ENCODE data around the gene DHX58. TPM values are rescaled to one million over a fixed set of nuclear protein-coding genes. Genes with fewer than 3 reads are reported as not detected.

The DHX58 gene
- total RNA-seq, 1 donor from 2014 or later: 4.6 TPM

GRCh38 chr17:42114118-42114517, 1.6 kb upstream of the DHX58 start:
- no peak overlapping the region for H3K4me3 ChIP-seq (ENCODE audit: low read depth, low read length)
- TF ChIP-seq CTCF (conservative IDR thresholded peaks at IDR 0.05; ENCODE audit: low read depth, low read length): no peak

GRCh38 chr17:42113293-42114069, 967 bp upstream of the DHX58 start:
- TF ChIP-seq CTCF (conservative IDR thresholded peaks at IDR 0.05; ENCODE audit: low read depth, low read length): no peak
- H3K4me3 ChIP-seq (ENCODE audit: low read depth, low read length): no peak overlapping the region
- DNase-seq (ENCODE audit: low read depth): no peak

More at GRCh38 chr17:42114118-42114517, 1.6 kb upstream of the DHX58 start:
- DNase-seq (ENCODE audit: low read depth): no peak

DNA sequence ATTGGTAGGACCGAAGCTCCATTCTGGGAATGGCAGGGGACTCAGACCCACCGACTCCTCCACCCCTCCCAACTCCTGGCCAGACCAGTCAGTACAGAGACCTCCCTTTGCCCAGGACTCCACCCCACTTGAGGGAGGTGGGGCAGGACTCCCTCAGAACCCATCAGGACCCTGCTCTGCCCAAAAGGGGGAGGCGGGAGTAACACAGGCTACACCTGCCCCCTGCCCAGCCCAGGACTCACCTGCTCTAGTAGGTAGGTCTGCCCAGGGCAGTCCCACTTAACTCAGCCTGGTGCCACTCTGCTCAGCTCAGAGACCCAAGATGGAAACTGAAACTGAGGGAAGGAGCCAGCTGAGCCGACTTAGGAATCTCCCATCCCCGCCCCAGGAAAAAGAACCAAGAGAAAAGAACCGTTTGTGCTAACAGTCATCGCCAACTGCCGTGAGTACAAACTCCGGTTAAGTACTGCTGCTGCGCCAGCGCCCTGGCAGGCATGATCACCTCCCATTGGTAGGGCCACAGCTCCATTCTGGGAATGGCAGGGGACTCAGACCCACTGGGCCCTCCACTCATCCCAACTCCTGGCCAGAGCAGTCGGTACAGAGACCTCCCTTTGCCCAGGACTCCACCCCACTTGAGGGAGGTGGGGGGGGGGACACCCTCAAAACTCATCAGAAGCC, 503 bp downstream of the DHX58 start:
- peak overlapping the region; percentile 66 for H3K4me3 ChIP-seq (ENCODE audit: low read depth, low read length)
- no peak for DNase-seq (ENCODE audit: low read depth)
- no peak for TF ChIP-seq CTCF (conservative IDR thresholded peaks at IDR 0.05; ENCODE audit: low read depth, low read length)

DNA sequence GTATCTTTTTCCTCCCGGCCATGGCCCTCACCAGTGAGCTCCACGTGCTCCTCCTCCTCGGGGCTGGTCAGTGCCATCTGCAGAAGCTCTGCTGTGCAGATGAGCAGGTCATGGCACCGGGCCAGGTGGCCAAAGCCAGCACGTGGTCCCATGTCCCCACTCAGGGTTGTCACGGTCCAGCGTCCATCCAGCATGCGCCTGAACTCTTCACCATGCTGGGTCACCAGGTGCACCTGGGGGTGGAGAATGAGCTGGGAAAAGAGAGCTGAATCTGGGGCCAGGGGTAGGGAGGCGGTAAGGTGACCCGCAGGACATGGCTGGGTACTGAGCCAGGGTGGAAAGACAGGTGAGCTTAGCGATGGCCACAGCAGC, 1.3 kb downstream of the DHX58 start:
- DNase-seq (ENCODE audit: low read depth): no peak
- peak overlapping the region; percentile 66 for H3K4me3 ChIP-seq (ENCODE audit: low read depth, low read length)
- no peak for TF ChIP-seq CTCF (conservative IDR thresholded peaks at IDR 0.05; ENCODE audit: low read depth, low read length)

GRCh38 chr17:42110301-42111264, 1.9 kb downstream of the DHX58 start:
- DNase-seq (ENCODE audit: low read depth): no peak
- TF ChIP-seq CTCF (conservative IDR thresholded peaks at IDR 0.05; ENCODE audit: low read depth, low read length): no peak
- H3K4me3 ChIP-seq (ENCODE audit: low read depth, low read length): no peak overlapping the region

DNA sequence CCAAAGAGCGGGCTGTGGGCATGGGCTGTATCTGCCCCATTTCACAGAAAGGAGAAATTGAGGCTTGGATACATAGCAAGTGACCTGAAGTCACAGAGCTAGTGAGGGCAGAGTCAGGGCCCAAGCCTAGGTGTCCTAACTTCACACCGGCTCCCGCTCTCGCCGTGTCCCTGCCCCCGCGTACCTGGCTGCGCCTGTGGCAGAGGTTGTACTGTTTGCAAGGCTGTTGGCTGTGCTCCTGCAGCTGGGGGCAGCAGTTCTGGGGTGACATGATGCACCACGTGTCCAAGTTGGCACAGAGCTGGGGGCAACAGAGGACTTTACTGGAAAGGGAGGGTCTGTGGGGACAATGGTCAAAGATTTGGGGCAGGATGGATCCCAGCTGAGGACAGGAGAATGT, 3.4 kb downstream of the DHX58 start:
- TF ChIP-seq CTCF (conservative IDR thresholded peaks at IDR 0.05; ENCODE audit: low read depth, low read length): no peak
- no peak for DNase-seq (ENCODE audit: low read depth)

More for the DNA sequence above, 3.4 kb downstream of the DHX58 start:
- H3K4me3 ChIP-seq (ENCODE audit: low read depth, low read length): no peak overlapping the region

Measured in epithelial cell of proximal tubule (primary cell).